Stimulated activated memory B cell treated with anti-CD40 and anti-IgM and Interleukin-4, amounts not matched to agents 10 μg/mL and 1 μg/mL and 100 μg/mL, for 72 hours (primary cell): ENCODE data around the gene OR2A1.
"Not testable (repeated sequence)": the region's sequence is repeated elsewhere in the genome, so short reads cannot be mapped to it uniquely, and the experiment has no call there.

Source experiments
- ATAC-seq: fragments of 150-1000 bp; cut with Tn5 transposase; 2 replicates; pipeline ENCODE4 v1.10.0; 2021
- H3K27ac Mint-ChIP-seq: one replicate; pipeline ENCODE4 v1.8.0; 2022; ENCODE audit warnings: mild to moderate bottlenecking, mixed read lengths
- H3K27me3 Mint-ChIP-seq: one replicate; pipeline ENCODE4 v1.8.0; 2022; ENCODE audit warnings: mixed read lengths
- H3K36me3 Mint-ChIP-seq: one replicate; pipeline ENCODE4 v1.8.0; 2022; ENCODE audit warnings: mixed read lengths
- H3K4me1 Mint-ChIP-seq: one replicate; pipeline ENCODE4 v1.8.0; 2022; ENCODE audit warnings: mixed read lengths
- H3K4me3 Mint-ChIP-seq: one replicate; pipeline ENCODE4 v1.8.0; 2022; ENCODE audit warnings: mild to moderate bottlenecking, moderate library complexity, mixed read lengths
- H3K9me3 Mint-ChIP-seq: one replicate; pipeline ENCODE4 v1.8.0; 2022; ENCODE audit warnings: mixed read lengths

OR2A1 gene

GRCh38 chr7:144311872-144312469, at the start of gene OR2A1:
Gene OR2A1 (plus strand): TSS chr7:144312419. CDS start chr7:144318125, 5,706 bp downstream.
- H3K27ac Mint-ChIP-seq, H3K36me3 Mint-ChIP-seq, H3K4me1 Mint-ChIP-seq, ATAC-seq, H3K27me3 Mint-ChIP-seq, H3K4me3 Mint-ChIP-seq, H3K9me3 Mint-ChIP-seq: not testable (repeated sequence)

GRCh38 chr7:144264692-144265091, 47.5 kb upstream of the OR2A1 start, which contains the start of gene OR2A7:
Gene OR2A7 (minus strand): TSS chr7:144264792. CDS start chr7:144259628, 5,164 bp downstream.
- not testable (repeated sequence) for H3K27me3 Mint-ChIP-seq, ATAC-seq, H3K27ac Mint-ChIP-seq, H3K36me3 Mint-ChIP-seq, H3K4me3 Mint-ChIP-seq, H3K9me3 Mint-ChIP-seq, H3K4me1 Mint-ChIP-seq

GRCh38 chr7:144269188-144269587, 43.0 kb upstream of the OR2A1 start, which contains the start of gene CTAGE8:
Gene CTAGE8 (minus strand): TSS chr7:144269288. CDS start chr7:144269250, 38 bp downstream.
- ATAC-seq, H3K27me3 Mint-ChIP-seq, H3K4me1 Mint-ChIP-seq, H3K4me3 Mint-ChIP-seq, H3K27ac Mint-ChIP-seq, H3K9me3 Mint-ChIP-seq, H3K36me3 Mint-ChIP-seq: not testable (repeated sequence)

GRCh38 chr7:144275281-144275680, 36.9 kb upstream of the OR2A1 start:
- H3K27ac Mint-ChIP-seq, H3K27me3 Mint-ChIP-seq, ATAC-seq, H3K36me3 Mint-ChIP-seq, H3K9me3 Mint-ChIP-seq, H3K4me1 Mint-ChIP-seq, H3K4me3 Mint-ChIP-seq: not testable (repeated sequence)

- not testable (repeated sequence) for ATAC-seq, H3K36me3 Mint-ChIP-seq, H3K9me3 Mint-ChIP-seq, H3K4me3 Mint-ChIP-seq, H3K27me3 Mint-ChIP-seq, H3K4me1 Mint-ChIP-seq, H3K27ac Mint-ChIP-seq
These were observed 32.2 kb upstream of the OR2A1 start for GRCh38 chr7:144280010-144280409.

GRCh38 chr7:144281981-144282380, 30.2 kb upstream of the OR2A1 start:
- H3K27me3 Mint-ChIP-seq, H3K27ac Mint-ChIP-seq, H3K36me3 Mint-ChIP-seq, H3K4me1 Mint-ChIP-seq, H3K4me3 Mint-ChIP-seq, ATAC-seq, H3K9me3 Mint-ChIP-seq: not testable (repeated sequence)

GRCh38 chr7:144282490-144282889, 29.7 kb upstream of the OR2A1 start:
- H3K9me3 Mint-ChIP-seq, H3K27ac Mint-ChIP-seq, H3K4me1 Mint-ChIP-seq, H3K4me3 Mint-ChIP-seq, H3K27me3 Mint-ChIP-seq, H3K36me3 Mint-ChIP-seq: not testable (repeated sequence)
- ATAC-seq: peak; percentile 37

GRCh38 chr7:144283716-144284115, 28.5 kb upstream of the OR2A1 start:
- not testable (repeated sequence) for H3K27me3 Mint-ChIP-seq, H3K36me3 Mint-ChIP-seq, H3K4me1 Mint-ChIP-seq, H3K9me3 Mint-ChIP-seq, H3K27ac Mint-ChIP-seq, ATAC-seq, H3K4me3 Mint-ChIP-seq

- not testable (repeated sequence) for H3K4me1 Mint-ChIP-seq, H3K27ac Mint-ChIP-seq, H3K36me3 Mint-ChIP-seq, ATAC-seq, H3K9me3 Mint-ChIP-seq, H3K27me3 Mint-ChIP-seq, H3K4me3 Mint-ChIP-seq
These were observed 24.9 kb upstream of the OR2A1 start for GRCh38 chr7:144287171-144287784.

- H3K36me3 Mint-ChIP-seq, H3K9me3 Mint-ChIP-seq, H3K4me3 Mint-ChIP-seq, H3K27me3 Mint-ChIP-seq, H3K4me1 Mint-ChIP-seq, H3K27ac Mint-ChIP-seq, ATAC-seq: not testable (repeated sequence)
These were observed 20.6 kb upstream of the OR2A1 start for GRCh38 chr7:144291607-144292006.

GRCh38 chr7:144292384-144293161, 19.6 kb upstream of the OR2A1 start:
- H3K4me1 Mint-ChIP-seq, H3K4me3 Mint-ChIP-seq, ATAC-seq, H3K27me3 Mint-ChIP-seq, H3K27ac Mint-ChIP-seq, H3K9me3 Mint-ChIP-seq, H3K36me3 Mint-ChIP-seq: not testable (repeated sequence)

- not testable (repeated sequence) for H3K9me3 Mint-ChIP-seq, H3K4me1 Mint-ChIP-seq, H3K36me3 Mint-ChIP-seq, H3K27ac Mint-ChIP-seq, H3K4me3 Mint-ChIP-seq, H3K27me3 Mint-ChIP-seq
- ATAC-seq: peak; percentile 77
These were observed 18.3 kb upstream of the OR2A1 start for GRCh38 chr7:144293794-144294499.

GRCh38 chr7:144302578-144303303, 9.5 kb upstream of the OR2A1 start:
- not testable (repeated sequence) for H3K4me1 Mint-ChIP-seq, H3K36me3 Mint-ChIP-seq, H3K4me3 Mint-ChIP-seq, H3K9me3 Mint-ChIP-seq, H3K27me3 Mint-ChIP-seq, H3K27ac Mint-ChIP-seq
- ATAC-seq: peak; percentile 3

- ATAC-seq, H3K27me3 Mint-ChIP-seq, H3K9me3 Mint-ChIP-seq, H3K4me1 Mint-ChIP-seq, H3K27ac Mint-ChIP-seq, H3K4me3 Mint-ChIP-seq, H3K36me3 Mint-ChIP-seq: not testable (repeated sequence)
These were observed 8.6 kb upstream of the OR2A1 start for GRCh38 chr7:144303607-144304006.

- ATAC-seq, H3K27me3 Mint-ChIP-seq, H3K27ac Mint-ChIP-seq, H3K36me3 Mint-ChIP-seq, H3K4me1 Mint-ChIP-seq, H3K4me3 Mint-ChIP-seq, H3K9me3 Mint-ChIP-seq: not testable (repeated sequence)
These were observed 7.1 kb upstream of the OR2A1 start for GRCh38 chr7:144305156-144305555.
